K562 (cell line): ENCODE results near the gene KAZN. TPM values are rescaled to one million over a fixed set of nuclear protein-coding genes. Genes with fewer than 3 reads are reported as not detected.

Source experiments
- ATAC-seq: fragments of 200-7000 bp; cut with Tn5 transposase; 3 replicates; pipeline ENCODE4 v1.9.1; 2020; ENCODE audit warnings: moderate library complexity
- BruUV-seq: library from RNA; stranded (reverse); fragments of 400-500 nt; replicated peaks from 2 replicates; lab custom pipeline; 2021; lab: Mats Ljungman, UMichigan
- CTCF ChIA-PET: fragments of 300-600 bp; formaldehyde crosslinking; extraction: SDS; loops from one replicate; lab custom pipeline; 2021; ENCODE audit warnings: low intra/inter-chr PET ratio; lab: Yijun Ruan, JAX
- POLR2A ChIA-PET: fragments of 300-600, 350-650 bp; sonication (Branson Sonifier 250); formaldehyde crosslinking; extraction: SDS; loops from one replicate; lab custom pipeline; 2021; ENCODE audit warnings: antibody characterized with exemption, inconsistent platforms; lab: Yijun Ruan, JAX
- DNase-seq, 4 experiments: peaks; one replicate each; pipeline versions ENCODE4 v3.0.0 to v3.0.0-alpha.2; 2011 to 2018; ENCODE audit warnings: low spot score in 3 of 4, mixed read lengths in 3 of 4; ENCODE audit errors: extremely low read depth in 1 of 4
- FAIRE-seq: peaks from 2 replicates; lab custom pipeline; 2011; peaks lifted over from hg19 to GRCh38; lab: Jason Lieb, UNC
- H2AFZ ChIP-seq: 2 replicates; pipeline ENCODE4 v1.6.0; 2011; ENCODE audit warnings: low read depth, low read length, control low read depth, inconsistent platforms
- H3K27ac ChIP-seq: fragments of 200-600 bp; 3 replicates; pipeline ENCODE4 v1.8.0; 2011; ENCODE audit warnings: low read depth, mild to moderate bottlenecking, control low read depth, inconsistent platforms, low read length, moderate library complexity, mixed read lengths; ENCODE audit errors: extremely low read depth
- H3K27me3 ChIP-seq, 2 experiments: fragments of 300-600 bp in 1 of 2; 2 replicates in 1 of 2; 3 replicates in 1 of 2; pipeline versions ENCODE4 v1.6.0 to v1.8.0; 2011; ENCODE audit warnings: inconsistent platforms in 2 of 2, low read length in 2 of 2, mild to moderate bottlenecking in 1 of 2, mixed read lengths in 1 of 2, moderate library complexity in 1 of 2; ENCODE audit not compliant: control insufficient read depth in 2 of 2, insufficient read depth in 2 of 2
- H3K36me3 ChIP-seq: fragments of 300-600 bp; 3 replicates; pipeline ENCODE4 v1.8.0; 2011; ENCODE audit warnings: mild to moderate bottlenecking, low read length, inconsistent platforms; ENCODE audit not compliant: control insufficient read depth, insufficient read depth
- H3K4me1 ChIP-seq, 2 experiments: fragments of 200-600 bp in 1 of 2; replicated peaks in 1 of 2; 2 replicates in 1 of 2; 3 replicates in 1 of 2; pipeline versions ENCODE4 v1.5.1 to v1.8.0; 2011; ENCODE audit warnings: inconsistent platforms in 2 of 2, low read length in 2 of 2, mild to moderate bottlenecking in 1 of 2, mixed read lengths in 1 of 2, moderate library complexity in 1 of 2; ENCODE audit not compliant: control insufficient read depth in 2 of 2, insufficient read depth in 2 of 2
- H3K4me2 ChIP-seq: 2 replicates; pipeline ENCODE4 v1.6.1; 2011; ENCODE audit warnings: low read length, control low read depth, inconsistent platforms, mixed read lengths; ENCODE audit not compliant: insufficient read depth
- H3K4me3 ChIP-seq: fragments of 200-600 bp; sonication (generic), shearing (Covaris generic); 2 replicates; pipeline ENCODE4 v1.5.1; 2016; ENCODE audit warnings: control low read depth, inconsistent platforms
- H3K79me2 ChIP-seq: fragments of 200-600 bp; 3 replicates; pipeline ENCODE4 v1.8.0; 2011; ENCODE audit warnings: low read length, inconsistent platforms; ENCODE audit not compliant: control insufficient read depth, insufficient read depth
- H3K9ac ChIP-seq, 2 experiments: 2 replicates each; pipeline versions ENCODE4 v1.6.0 to v1.6.1; 2011; ENCODE audit warnings: low read depth in 2 of 2, low read length in 2 of 2, control low read depth in 1 of 2, inconsistent platforms in 1 of 2, mild to moderate bottlenecking in 1 of 2, mixed read lengths in 1 of 2; ENCODE audit not compliant: insufficient read depth in 1 of 2
- H3K9me1 ChIP-seq: one replicate; pipeline ENCODE4 v1.6.0; 2011; ENCODE audit warnings: inconsistent platforms, mild to moderate bottlenecking, low read length, moderate library complexity; ENCODE audit not compliant: control insufficient read depth, insufficient read depth
- H3K9me3 ChIP-seq: replicated peaks from 2 replicates; pipeline ENCODE4 v1.5.1; 2011; ENCODE audit warnings: low read depth, low read length, inconsistent platforms; ENCODE audit not compliant: control insufficient read depth, insufficient read depth
- H4K20me1 ChIP-seq: replicated peaks from 2 replicates; pipeline ENCODE4 v1.6.1; 2011; ENCODE audit warnings: low read length, inconsistent platforms, mixed read lengths; ENCODE audit not compliant: control insufficient read depth, insufficient read depth
- ATF7 ChIP-seq: fragments of 450-650 bp; IDR thresholded peaks from 2 replicates; pipeline ENCODE4 v1.7.1; 2014; ENCODE audit warnings: mild to moderate bottlenecking, moderate library complexity
- BHLHE40 ChIP-seq: IDR thresholded peaks from 2 replicates; pipeline ENCODE4 v1.6.1; 2011; ENCODE audit warnings: low read length, improper control_type of control experiment
- POLR2AphosphoS5 ChIP-seq: IDR thresholded peaks from 2 replicates; pipeline ENCODE4 v1.6.1; 2011; ENCODE audit warnings: mild to moderate bottlenecking, low read depth, low read length, moderate library complexity; ENCODE audit not compliant: control insufficient read depth, insufficient read depth
- STAG1 ChIP-seq: sonication (generic); formaldehyde crosslinking; IDR thresholded peaks from 2 replicates; pipeline ENCODE4 v1.5.0; 2020; ENCODE audit warnings: missing genetic modification reagents, borderline replicate concordance
- TBP ChIP-seq: optimal IDR thresholded peaks from 2 replicates; pipeline ENCODE3; 2011; ENCODE audit warnings: low read depth, low read length, improper control_type of control experiment
- ZFP36 ChIP-seq: fragments of 150-350 bp; IDR thresholded peaks from 2 replicates; pipeline ENCODE4 v1.6.1; 2018; ENCODE audit warnings: low read length, low read depth; ENCODE audit not compliant: partially characterized antibody
- ZNF431 ChIP-seq: sonication (generic); formaldehyde crosslinking; IDR thresholded peaks from 2 replicates; pipeline ENCODE4 v1.8.0; 2022; ENCODE audit warnings: mild to moderate bottlenecking, missing genetic modification reagents
- WGBS: fragments of 100-300 bp; shearing (Covaris generic); methylation state at CpG from one replicate; pipeline ENCODE4 v1.1.6; 2016; ENCODE audit warnings: low coverage, mixed read lengths; ENCODE audit not compliant: insufficient coverage; ENCODE audit errors: missing lambda C conversion rate; 5-methylcytosine and 5-hydroxymethylcytosine counted together
- in situ Hi-C: fragments of 300-500 bp; cut with MboI; formaldehyde crosslinking; loops from 4 replicates; pipeline ENCODE4 v1.15.0; 2018; ENCODE audit warnings: inconsistent platforms, mixed read lengths
- intact Hi-C: fragments of 100-400 bp; cut with micrococcal nuclease; formaldehyde crosslinking; loops from 2 replicates; pipeline ENCODE4 v1.14.2; 2022
- polyA plus RNA-seq, 8 experiments: library from polyadenylated mRNA; depleted of rRNA in 4 of 8; stranded (reverse) in 5 of 8; unstranded in 3 of 8; fragments of >200 nt; fragmentation: Nextera tagmentation in 2 of 8; fragmentation: Illumina TruSeq in 1 of 8; extraction: Ambion mirVana in 2 of 8; extraction: Trizol in 1 of 8; gene quantifications; 2 replicates each; pipeline versions ENCODE4 v1.2.1 to v1.2.3, GENCODE V29; 2011 to 2014; ENCODE audit warnings: inconsistent platforms in 1 of 8, missing spikeins in 1 of 8
- total RNA-seq, 7 experiments: library from RNA; depleted of rRNA in 6 of 7; stranded (reverse); fragments of >200 nt in 6 of 7; fragmentation: Illumina TruSeq in 2 of 7; extraction: Trizol in 2 of 7; gene quantifications; 2 replicates each; pipeline versions ENCODE4 v1.2.1 to v1.2.3, GENCODE V29; 2011 to 2021; ENCODE audit warnings: low replicate concordance in 1 of 7

The KAZN gene
- total and polyA plus RNA-seq, 9 of the 15 experiments (the other 6 are each of a cell fraction or from before 2014, with no cell fraction given) = 2.1 to 21.6 (median 5.4) TPM

DNA sequence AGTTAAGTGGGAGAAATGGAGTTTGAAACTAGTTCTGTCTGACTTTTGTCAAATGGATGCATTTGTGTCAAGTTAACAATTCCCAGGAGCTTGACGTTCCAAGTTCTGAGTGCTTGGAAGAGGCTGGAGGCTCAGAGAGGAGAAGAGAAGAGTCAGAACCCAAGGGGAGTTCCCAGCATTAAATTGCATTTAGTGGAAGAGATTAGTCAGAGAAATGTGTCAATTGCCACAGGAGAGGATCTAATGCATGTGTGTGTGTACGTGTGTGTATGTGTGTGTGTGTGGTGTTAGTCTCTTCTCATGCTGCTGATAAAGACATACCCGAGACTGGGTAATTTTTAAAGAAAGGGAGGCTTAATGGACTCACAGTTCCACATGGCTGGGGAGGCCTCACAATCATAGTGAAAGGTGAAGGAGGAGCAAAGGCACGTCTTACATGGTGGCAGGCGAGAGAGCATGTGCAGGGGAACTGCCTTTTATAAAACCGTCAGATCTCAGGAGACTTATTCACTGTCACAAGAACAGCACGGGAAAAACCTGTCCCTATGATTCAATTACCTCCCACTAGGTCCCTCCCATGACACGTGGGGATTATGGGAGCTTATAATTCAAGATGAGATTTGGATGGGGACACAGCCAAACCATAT, 453.5 kb downstream of the KAZN start:
- ChIA-PET POLR2A (no interaction called here), CTCF (no interaction called here)
- in situ Hi-C loops (no loop called here), intact Hi-C loops (no loop called here)
- DNase-seq (no peak), FAIRE-seq (peak; percentile 11), ATAC-seq (no peak)
- no peaks in the 10 kb centered on the region for H4K20me1 ChIP-seq
- TF ChIP-seq ZFP36 = peak; percentile 32
- TF ChIP-seq TBP = no peak
- peak; percentile 95 for TF ChIP-seq ZNF431
- no peak for TF ChIP-seq ATF7
- H3K4me3 ChIP-seq = no peak overlapping the region
- no peaks in the 10 kb centered on the region for H3K79me2 ChIP-seq
- no peak overlapping the region for H3K4me2 ChIP-seq
- no peaks in the 10 kb centered on the region; a peak in 1 of 5 replicates for H3K4me1 ChIP-seq
- BruUV-seq = no TSS peak
- peaks cover 8% of the 10 kb centered on the region for H3K36me3 ChIP-seq
- 57% methylated on average over 8 of the region's 8 CpGs for WGBS
- no peak overlapping the region for H2AFZ ChIP-seq
- no peaks in the 10 kb centered on the region for H3K27me3 ChIP-seq
- no peak overlapping the region for H3K9ac ChIP-seq
- no peak overlapping the region for H3K27ac ChIP-seq
- no peaks in the 10 kb centered on the region for H3K9me1 ChIP-seq
- H3K9me3 ChIP-seq = no peaks in the 10 kb centered on the region

DNA sequence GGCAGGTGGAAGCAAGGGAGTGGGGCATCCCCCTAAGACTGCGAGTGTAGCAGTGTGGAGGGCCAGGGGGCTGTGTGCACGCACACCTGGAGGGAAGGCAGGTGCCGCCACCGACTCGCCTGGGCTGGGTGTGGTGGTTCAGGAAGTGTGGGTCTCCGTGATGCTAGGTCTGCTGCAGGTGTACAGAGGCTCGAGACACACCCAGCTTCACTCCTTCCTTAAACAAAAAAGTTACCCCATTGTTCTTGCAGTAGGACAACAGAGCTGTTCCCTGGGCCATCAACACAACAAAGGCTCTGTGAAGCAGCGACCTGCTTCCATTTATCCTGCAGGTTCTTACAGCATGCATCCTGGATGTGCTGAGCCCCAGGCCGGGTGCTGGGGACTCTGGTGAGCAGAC, 454.7 kb downstream of the KAZN start:
- H3K27me3 ChIP-seq = no peaks in the 10 kb centered on the region
- H3K27ac ChIP-seq = no peak overlapping the region
- intact Hi-C loops = no loop called here
- H3K36me3 ChIP-seq = peaks cover 19% of the 10 kb centered on the region
- CTCF ChIA-PET = interaction anchor here (0.6 kb wide), 1 partner anchor 21 kb away, joined by 5 read pairs; no protein-coding TSS in a partner anchor
- no peak for TF ChIP-seq BHLHE40
- no peak for TF ChIP-seq POLR2AphosphoS5
- TF ChIP-seq STAG1 (CRISPR knock-in tag) = 0 out of 2 replicates have a peak, but pooled peaks have one; percentile 14
- ATAC-seq (no peak), FAIRE-seq (no peak), DNase-seq (no peak)
- no peak overlapping the region for H2AFZ ChIP-seq
- POLR2A ChIA-PET = no interaction called here
- no peak overlapping the region for H3K4me2 ChIP-seq
- BruUV-seq = no TSS peak
- no peak overlapping the region for H3K4me3 ChIP-seq
- H3K9me3 ChIP-seq = no peaks in the 10 kb centered on the region
- in situ Hi-C loops = no loop called here
- H4K20me1 ChIP-seq = no peaks in the 10 kb centered on the region
- 71% methylated on average over 9 of the region's 9 CpGs for WGBS
- 0 out of 4 replicates have a peak overlapping the region, but pooled peaks of 1 of the 2 experiments have one; percentile 53 for H3K9ac ChIP-seq
- no peaks in the 10 kb centered on the region for H3K9me1 ChIP-seq
- H3K79me2 ChIP-seq = no peaks in the 10 kb centered on the region
- no peaks in the 10 kb centered on the region; a peak in 1 of 5 replicates for H3K4me1 ChIP-seq
